Prostate gland (tissue), 2 donors: ENCODE results near the gene DGKQ. TPM values are rescaled to one million over a fixed set of nuclear protein-coding genes. Genes with fewer than 3 reads are reported as not detected.

Source experiments
- DNase-seq: peaks from one replicate; pipeline ENCODE4 v3.0.0-alpha.2; 2019; ENCODE audit warnings: low spot score
- H3K27ac ChIP-seq, 2 donors: fragments of 200-600 bp; sonication (generic); 2 replicates each; pipeline ENCODE4 v1.5.1; 2017 to 2019
- H3K27me3 ChIP-seq: fragments of 200-600 bp; sonication (generic); replicated peaks from 2 replicates; pipeline ENCODE4 v1.5.1; 2019; ENCODE audit not compliant: insufficient read depth
- H3K36me3 ChIP-seq, 2 donors: fragments of 200-600 bp; sonication (generic); 1 replicate in 1 of 2; 2 replicates in 1 of 2; pipeline versions ENCODE4 v1.5.1 to v1.8.1; 2017 to 2019
- H3K4me1 ChIP-seq: fragments of 200-600 bp; sonication (generic); replicated peaks from 2 replicates; pipeline ENCODE4 v1.5.1; 2019
- H3K4me3 ChIP-seq, 2 donors: fragments of 200-600 bp; sonication (generic); 2 replicates each; pipeline ENCODE4 v1.5.1; 2017 to 2019
- H3K9me3 ChIP-seq: fragments of 200-600 bp; sonication (generic); 2 replicates; pipeline ENCODE4 v1.5.1; 2017
- POLR2A ChIP-seq: fragments of 450-650 bp; IDR thresholded peaks from one replicate; pipeline ENCODE4 v1.6.1; 2016; ENCODE audit warnings: antibody characterized with exemption, mild to moderate bottlenecking
- POLR2AphosphoS5 ChIP-seq: sonication (generic); formaldehyde crosslinking; IDR thresholded peaks from one replicate; pipeline ENCODE4 v1.6.1; 2017; ENCODE audit warnings: antibody characterized with exemption
- WGBS: methylation state at CpG from one replicate; pipeline ENCODE4 v1.1.5; 2018; 5-methylcytosine and 5-hydroxymethylcytosine counted together
- intact Hi-C: fragments of 100-400 bp; cut with DNase I; formaldehyde crosslinking; loops from one replicate; pipeline ENCODE4 v1.14.2; 2022
- total RNA-seq, 2 donors: library from RNA; depleted of rRNA; stranded (reverse); fragments of >200 nt; gene quantifications; one replicate each; pipeline ENCODE4 v1.1.0, GENCODE V29; 2016
- TF ChIP-seq, protein P1 (sequence below), 4 experiments: fragments of 200-600 bp in 2 of 4; fragments of 450-650 bp in 2 of 4; sonication (generic) in 2 of 4; IDR thresholded peaks; 1 replicate in 3 of 4; 2 replicates in 1 of 4; pipeline ENCODE4 v1.5.1; 2016 to 2019; ENCODE audit warnings: antibody characterized with exemption in 4 of 4, mild to moderate bottlenecking in 2 of 4, moderate library complexity in 2 of 4

DGKQ gene
- total RNA-seq, 2 donors from 2014 or later: 10.4 to 17.1 TPM

DNA sequence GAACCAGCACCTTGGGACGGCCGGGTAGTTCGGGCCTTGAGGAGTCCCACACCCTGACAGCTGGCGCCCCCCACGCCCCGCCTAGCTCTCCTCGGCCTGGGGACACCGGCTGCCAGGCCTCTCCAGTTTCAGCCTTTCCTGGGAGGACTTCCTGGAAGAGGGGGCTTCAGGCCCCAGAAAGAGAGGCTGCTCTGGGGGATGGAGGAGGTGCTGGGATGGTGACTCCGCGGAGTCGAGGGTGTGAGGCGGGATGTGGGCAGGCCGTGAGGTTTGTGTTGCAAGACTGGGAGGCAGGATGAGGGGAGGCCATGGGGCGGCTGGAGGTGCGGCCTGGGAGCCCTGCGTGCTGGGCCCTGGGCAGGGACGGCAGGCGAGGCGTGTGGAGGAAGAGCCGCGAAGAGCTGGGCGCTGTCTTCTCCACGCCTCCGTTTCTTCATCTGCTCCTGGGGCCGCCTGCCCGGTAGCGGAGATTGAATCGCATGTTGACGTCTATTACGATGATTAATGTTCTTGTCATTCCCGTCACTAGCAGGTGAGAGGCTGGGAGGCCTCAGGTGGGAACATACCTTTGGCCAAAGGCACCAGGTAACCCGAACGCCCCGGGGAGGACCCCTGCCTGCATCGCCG is 37.1 kb upstream of the DGKQ start:
- intact Hi-C loops: loop anchor here (2.0 kb wide), 1 partner anchor 336 kb away; the partner anchor contains the start of gene UVSSA
- no peaks in the 10 kb centered on the region for H3K27me3 ChIP-seq
- H3K36me3 ChIP-seq: no peaks in the 10 kb centered on the region
- peak overlapping the region; percentile 51 to 68 for H3K27ac ChIP-seq
- peak overlapping the region; percentile 37 to 40 for H3K4me3 ChIP-seq
- peak; percentile 68 for DNase-seq
- WGBS: under 1% methylated on average over 30 of the region's 36 CpGs
- H3K4me1 ChIP-seq: peaks cover 8% of the 10 kb centered on the region
- TF ChIP-seq POLR2A (peak; percentile 35), POLR2AphosphoS5 (peak; percentile 70)
- TF ChIP-seq, protein P1, sequence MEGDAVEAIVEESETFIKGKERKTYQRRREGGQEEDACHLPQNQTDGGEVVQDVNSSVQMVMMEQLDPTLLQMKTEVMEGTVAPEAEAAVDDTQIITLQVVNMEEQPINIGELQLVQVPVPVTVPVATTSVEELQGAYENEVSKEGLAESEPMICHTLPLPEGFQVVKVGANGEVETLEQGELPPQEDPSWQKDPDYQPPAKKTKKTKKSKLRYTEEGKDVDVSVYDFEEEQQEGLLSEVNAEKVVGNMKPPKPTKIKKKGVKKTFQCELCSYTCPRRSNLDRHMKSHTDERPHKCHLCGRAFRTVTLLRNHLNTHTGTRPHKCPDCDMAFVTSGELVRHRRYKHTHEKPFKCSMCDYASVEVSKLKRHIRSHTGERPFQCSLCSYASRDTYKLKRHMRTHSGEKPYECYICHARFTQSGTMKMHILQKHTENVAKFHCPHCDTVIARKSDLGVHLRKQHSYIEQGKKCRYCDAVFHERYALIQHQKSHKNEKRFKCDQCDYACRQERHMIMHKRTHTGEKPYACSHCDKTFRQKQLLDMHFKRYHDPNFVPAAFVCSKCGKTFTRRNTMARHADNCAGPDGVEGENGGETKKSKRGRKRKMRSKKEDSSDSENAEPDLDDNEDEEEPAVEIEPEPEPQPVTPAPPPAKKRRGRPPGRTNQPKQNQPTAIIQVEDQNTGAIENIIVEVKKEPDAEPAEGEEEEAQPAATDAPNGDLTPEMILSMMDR (IDR thresholded peaks at IDR 0.05): no peak
- no peaks in the 10 kb centered on the region for H3K9me3 ChIP-seq

DNA sequence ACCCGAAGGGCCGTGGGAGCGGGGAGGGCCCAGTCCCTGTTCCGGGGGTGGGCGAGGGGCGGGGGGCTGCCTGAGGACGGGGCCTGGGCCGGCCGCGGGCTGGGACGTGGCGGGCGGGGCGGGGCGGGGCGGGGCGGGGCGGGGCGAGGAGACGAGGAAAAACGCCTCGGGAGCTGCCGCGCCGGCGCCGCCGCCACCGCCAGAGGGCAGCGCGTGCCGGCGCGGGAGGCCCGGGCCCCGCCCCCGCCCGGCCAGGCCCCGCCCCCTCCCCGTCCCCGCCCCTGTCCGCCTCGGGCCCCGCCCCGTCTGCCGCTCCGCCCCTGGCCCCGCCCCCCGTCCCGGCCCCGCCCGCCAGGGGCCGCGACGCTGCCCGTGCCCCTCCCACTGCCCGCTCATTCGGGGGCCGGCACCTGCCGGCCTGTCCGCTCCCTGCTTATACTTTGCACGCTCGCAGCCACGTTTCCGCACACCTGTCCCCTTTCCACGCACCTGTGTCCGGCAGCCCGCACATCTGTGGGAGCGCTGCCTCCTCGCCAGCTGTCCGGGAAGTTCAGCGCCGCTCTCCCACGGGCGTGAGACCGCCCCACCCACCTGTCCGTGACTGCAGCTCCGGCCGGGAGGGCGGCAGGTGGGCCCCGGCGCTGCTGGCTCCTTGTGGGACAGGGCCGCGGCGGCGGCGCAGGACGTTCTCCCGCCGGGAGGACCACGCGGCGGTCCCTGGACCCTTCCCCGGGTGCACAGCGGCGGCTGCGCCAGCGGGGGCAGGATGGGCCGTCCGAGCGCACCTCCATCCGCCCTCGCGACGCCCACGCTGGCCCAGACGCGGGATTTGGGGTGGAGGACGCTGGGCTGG is 36.4 kb upstream of the DGKQ start:
- Histone ChIP-seq H3K4me1 (peaks cover 8% of the 10 kb centered on the region), H3K9me3 (no peaks in the 10 kb centered on the region), H3K27me3 (no peaks in the 10 kb centered on the region), H3K4me3 (peak overlapping the region; percentile 52 to 61), H3K36me3 (no peaks in the 10 kb centered on the region), H3K27ac (peak overlapping the region; percentile 63 to 68)
- intact Hi-C loops: loop anchor here (2.0 kb wide), 1 partner anchor 337 kb away; the partner anchor contains the start of gene UVSSA
- peak; percentile 10 for TF ChIP-seq POLR2AphosphoS5
- TF ChIP-seq, protein P1 (IDR thresholded peaks at IDR 0.05): peak in 2 of 4 experiments; percentile 23 to 26
- TF ChIP-seq POLR2A: peak; percentile 59
- DNase-seq: peak; percentile 61
- under 1% methylated on average over 47 of the region's 109 CpGs for WGBS

DNA sequence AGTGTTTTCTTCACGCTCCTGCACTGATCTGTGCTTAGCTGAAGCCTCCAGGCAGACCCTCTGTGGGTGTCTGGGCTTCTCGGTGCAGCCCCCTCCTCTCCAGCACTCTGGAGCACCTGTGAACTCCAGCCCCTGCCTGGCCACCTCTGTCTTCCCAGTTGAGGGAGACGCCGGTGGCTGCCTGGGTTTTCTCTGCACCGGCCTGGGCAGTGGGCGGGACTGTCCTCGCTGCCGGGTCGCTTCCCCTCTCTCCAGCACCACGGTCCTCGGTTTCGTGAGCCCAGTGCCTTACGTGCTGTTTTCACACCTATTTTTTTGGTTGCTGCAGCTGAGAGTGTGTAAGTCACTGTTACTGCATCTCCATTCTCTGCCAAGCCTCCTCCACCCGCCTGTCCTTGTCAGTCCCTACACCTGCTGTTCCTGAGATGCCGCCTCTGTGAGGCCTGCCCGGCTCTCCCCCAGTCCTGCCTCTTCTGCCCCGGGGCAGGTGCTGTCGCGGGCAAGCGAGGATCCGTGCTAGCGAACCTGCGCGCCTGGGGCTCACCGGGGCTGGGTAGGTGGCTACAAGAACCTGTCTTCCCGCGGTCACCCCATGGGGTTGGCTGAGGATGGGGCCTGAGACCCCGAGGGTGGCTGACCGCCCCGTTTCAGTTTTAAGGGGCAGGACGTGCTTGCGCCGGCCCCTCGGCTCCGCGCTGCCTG is 35.6 kb upstream of the DGKQ start:
- Histone ChIP-seq H3K4me1 (peaks cover 8% of the 10 kb centered on the region), H3K4me3 (peak overlapping the region; percentile 52 to 61), H3K27me3 (peaks cover 6% of the 10 kb centered on the region), H3K36me3 (no peaks in the 10 kb centered on the region), H3K9me3 (no peaks in the 10 kb centered on the region), H3K27ac (peak overlapping the region; percentile 63 to 65)
- DNase-seq: no peak
- WGBS: 4% methylated on average over 36 of the region's 36 CpGs
- TF ChIP-seq, protein P1 (IDR thresholded peaks at IDR 0.05): no peak
- intact Hi-C loops: no loop called here

DNA sequence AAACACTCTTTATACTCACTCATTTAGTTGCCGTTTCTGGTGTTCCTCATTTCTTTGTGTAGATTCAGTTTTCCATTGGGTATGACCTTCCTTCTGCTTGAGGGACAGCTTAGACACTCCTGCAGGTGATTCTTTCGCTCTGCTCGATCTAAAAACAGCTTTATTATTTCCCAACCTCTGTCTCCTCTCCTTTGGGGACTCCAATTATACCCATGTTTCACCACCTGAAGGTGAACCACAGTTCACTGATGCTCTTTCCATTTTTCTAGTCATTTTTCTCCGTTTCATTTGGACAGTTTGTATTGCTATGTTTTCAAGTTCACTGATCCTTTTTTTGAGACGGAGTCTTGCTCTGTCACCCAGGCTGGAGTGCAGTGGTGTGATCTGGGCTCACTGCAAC is 33.5 kb upstream of the DGKQ start:
- Histone ChIP-seq H3K9me3 (no peaks in the 10 kb centered on the region), H3K27ac (no peak overlapping the region), H3K4me1 (peaks cover 19% of the 10 kb centered on the region), H3K27me3 (peaks cover 25% of the 10 kb centered on the region), H3K4me3 (no peak overlapping the region), H3K36me3 (no peaks in the 10 kb centered on the region)
- DNase-seq: no peak
- TF ChIP-seq, protein P1 (IDR thresholded peaks at IDR 0.05): no peak
- TF ChIP-seq POLR2AphosphoS5 (no peak), POLR2A (no peak)
- intact Hi-C loops: no loop called here
- 90% methylated on average over 5 of the region's 5 CpGs for WGBS
